ENCODE results near the gene TUBG2. TPM values are rescaled to one million over a fixed set of nuclear protein-coding genes. Genes with fewer than 3 reads are reported as not detected.

Gene TUBG2
- total RNA-seq, 1 experiment from 2014 or later, result 4.0 TPM

- Histone ChIP-seq H3K27me3 (no peaks in the 10 kb centered on the region), H3K9me3 (no peaks in the 10 kb centered on the region), H3K4me3 (no peak overlapping the region), H3K36me3 (peaks cover 29% of the 10 kb centered on the region)
- no peak for DNase-seq
Observed at GRCh38 chr17:42702446-42702845, 43.4 kb downstream of the TUBG2 start.

- Histone ChIP-seq H3K36me3 (peaks cover 44% of the 10 kb centered on the region), H3K4me3 (no peak overlapping the region)
- DNase-seq, result no peak
Observed at GRCh38 chr17:42704490-42704836, 45.4 kb downstream of the TUBG2 start.

GRCh38 chr17:42704837-42705494, 45.9 kb downstream of the TUBG2 start:
- Histone ChIP-seq H3K4me3 (no peak overlapping the region), H3K9me3 (no peaks in the 10 kb centered on the region), H3K36me3 (peaks cover 44% of the 10 kb centered on the region), H3K27me3 (no peaks in the 10 kb centered on the region)
- no peak for DNase-seq

More at GRCh38 chr17:42704490-42704836, 45.4 kb downstream of the TUBG2 start:
- Histone ChIP-seq H3K9me3 (no peaks in the 10 kb centered on the region), H3K27me3 (no peaks in the 10 kb centered on the region)

- Histone ChIP-seq H3K9me3 (no peaks in the 10 kb centered on the region), H3K36me3 (peaks cover 53% of the 10 kb centered on the region), H3K4me3 (no peak overlapping the region), H3K27me3 (no peaks in the 10 kb centered on the region)
- DNase-seq, result no peak
Observed at GRCh38 chr17:42706732-42707131, 47.6 kb downstream of the TUBG2 start.

- Histone ChIP-seq H3K36me3 (peaks cover 47% of the 10 kb centered on the region), H3K27me3 (no peaks in the 10 kb centered on the region), H3K4me3 (no peak overlapping the region), H3K9me3 (no peaks in the 10 kb centered on the region)
- no peak for DNase-seq
Observed at GRCh38 chr17:42708588-42708987, 49.5 kb downstream of the TUBG2 start.

- peaks cover 43% of the 10 kb centered on the region for H3K36me3 ChIP-seq
- no peak for DNase-seq
- H3K4me3 ChIP-seq, result no peak overlapping the region
- H3K9me3 ChIP-seq, result no peaks in the 10 kb centered on the region
- H3K27me3 ChIP-seq, result no peaks in the 10 kb centered on the region
Observed at GRCh38 chr17:42709561-42709960, 50.5 kb downstream of the TUBG2 start.

Other genes with a start within 250 kb of the TUBG2 start
- gene CAVIN1, start 236.0 kb upstream of the TUBG2 start, total RNA-seq (2014; rRNA removed; shearing (Covaris generic); ENCODE audit: low replicate concordance), result 799 and 958 TPM in 2 replicates
- gene ATP6V0A1, start 200.4 kb upstream of the TUBG2 start, total RNA-seq (2014; rRNA removed; shearing (Covaris generic); ENCODE audit: low replicate concordance), result 15.9 and 28.0 TPM in 2 replicates
- gene NAGLU, start 123.0 kb upstream of the TUBG2 start, total RNA-seq (2014; rRNA removed; shearing (Covaris generic); ENCODE audit: low replicate concordance), result 18.5 and 46.4 TPM in 2 replicates
- 0.59 and 2.8 TPM in 2 replicates for gene HSD17B1, start 106.4 kb upstream of the TUBG2 start, total RNA-seq (2014; rRNA removed; shearing (Covaris generic); ENCODE audit: low replicate concordance)
- gene COASY, start 97.1 kb upstream of the TUBG2 start, total RNA-seq (2014; rRNA removed; shearing (Covaris generic); ENCODE audit: low replicate concordance), result 7.7 and 12.4 TPM in 2 replicates
- gene MLX, start 92.2 kb upstream of the TUBG2 start, total RNA-seq (2014; rRNA removed; shearing (Covaris generic); ENCODE audit: low replicate concordance), result 19.8 and 40.0 TPM in 2 replicates
- gene PSMC3IP, start 81.6 kb upstream of the TUBG2 start, total RNA-seq (2014; rRNA removed; shearing (Covaris generic); ENCODE audit: low replicate concordance), result 5.6 and 29.6 TPM in 2 replicates
- gene RETREG3, start 49.9 kb upstream of the TUBG2 start, total RNA-seq (2014; rRNA removed; shearing (Covaris generic); ENCODE audit: low replicate concordance), result 46.0 and 47.2 TPM in 2 replicates
- gene TUBG1, start 49.6 kb upstream of the TUBG2 start, total RNA-seq (2014; rRNA removed; shearing (Covaris generic); ENCODE audit: low replicate concordance), result 65.4 and 69.8 TPM in 2 replicates
- gene PLEKHH3, start 17.7 kb downstream of the TUBG2 start, total RNA-seq (2014; rRNA removed; shearing (Covaris generic); ENCODE audit: low replicate concordance), result 16.5 and 54.1 TPM in 2 replicates
- 5.7 TPM in 1 of 2 replicates, not detected in the other for gene CCR10, start 22.6 kb downstream of the TUBG2 start, total RNA-seq (2014; rRNA removed; shearing (Covaris generic); ENCODE audit: low replicate concordance)
- gene CNTNAP1, start 23.2 kb downstream of the TUBG2 start, total RNA-seq (2014; rRNA removed; shearing (Covaris generic); ENCODE audit: low replicate concordance), result 9.2 and 9.3 TPM in 2 replicates
- gene EZH1, start 85.8 kb downstream of the TUBG2 start, total RNA-seq (2014; rRNA removed; shearing (Covaris generic); ENCODE audit: low replicate concordance), result 8.4 and 20.0 TPM in 2 replicates
- not detected in 2 replicates for gene RAMP2, start 101.9 kb downstream of the TUBG2 start, total RNA-seq (2014; rRNA removed; shearing (Covaris generic); ENCODE audit: low replicate concordance)
- gene VPS25, start 114.2 kb downstream of the TUBG2 start, total RNA-seq (2014; rRNA removed; shearing (Covaris generic); ENCODE audit: low replicate concordance), result 68.7 and 99.1 TPM in 2 replicates
- not detected in 2 replicates for gene WNK4, start 121.3 kb downstream of the TUBG2 start, total RNA-seq (2014; rRNA removed; shearing (Covaris generic); ENCODE audit: low replicate concordance)
- 65.1 and 90.5 TPM in 2 replicates for gene COA3, start 139.4 kb downstream of the TUBG2 start, total RNA-seq (2014; rRNA removed; shearing (Covaris generic); ENCODE audit: low replicate concordance)
- gene CNTD1, start 139.6 kb downstream of the TUBG2 start, total RNA-seq (2014; rRNA removed; shearing (Covaris generic); ENCODE audit: low replicate concordance), result not detected in 2 replicates
- 85.0 and 209 TPM in 2 replicates for gene BECN1, start 165.0 kb downstream of the TUBG2 start, total RNA-seq (2014; rRNA removed; shearing (Covaris generic); ENCODE audit: low replicate concordance)
- 72.7 and 82.0 TPM in 2 replicates for gene PSME3, start 174.1 kb downstream of the TUBG2 start, total RNA-seq (2014; rRNA removed; shearing (Covaris generic); ENCODE audit: low replicate concordance)
- gene AOC2, start 185.3 kb downstream of the TUBG2 start, total RNA-seq (2014; rRNA removed; shearing (Covaris generic); ENCODE audit: low replicate concordance), result 0.36 TPM in 1 of 2 replicates, not detected in the other
- gene AOC3, start 191.9 kb downstream of the TUBG2 start, total RNA-seq (2014; rRNA removed; shearing (Covaris generic); ENCODE audit: low replicate concordance), result 0.10 and 0.86 TPM in 2 replicates
- gene G6PC1, start 241.5 kb downstream of the TUBG2 start, total RNA-seq (2014; rRNA removed; shearing (Covaris generic); ENCODE audit: low replicate concordance), result not detected in 2 replicates